Measurements from ENCODE around the gene IPO4. TPM values are rescaled to one million over a fixed set of nuclear protein-coding genes. Genes with fewer than 3 reads are reported as not detected.
A peak's percentile ranks its signal among the peaks of the same experiment; 100 is the strongest.

Gene IPO4
- total RNA-seq, 5 donors from 2014 or later (not counting 1 experiment from before 2014, with no cell fraction given) = 34.4 to 53.4 (median 39.6) TPM

- Mint-ChIP-seq H3K36me3 (peaks cover 23% of the 10 kb centered on the region), H3K4me1 (peaks cover 53 to 63% (median 55%) of the 10 kb centered on the region in 3 donors), H3K4me3 (no peak overlapping the region), H3K9me3 (no peaks in the 10 kb centered on the region), H3K27me3 (no peaks in the 10 kb centered on the region), H3K27ac (no peak overlapping the region)
- CTCF ChIA-PET = no interaction called here
- Histone ChIP-seq H3K9me3 (no peaks in the 10 kb centered on the region), H3K27me3 (replicated peaks in 1 of 2; ENCODE audit: control insufficient read depth in 2 of 2, extremely low read depth in 1 of 2, insufficient read depth in 2 of 2, low read length in 1 of 2) (no peaks in the 10 kb centered on the region), H3K27ac (ENCODE audit: low read length) (no peak overlapping the region), H3K4me3 (ENCODE audit: control insufficient read depth in 1 of 2, extremely low read depth in 1 of 2, low read length in 1 of 2) (no peak overlapping the region), H3K36me3 (ENCODE audit: control insufficient read depth in 2 of 2, extremely low read depth in 1 of 2, insufficient read depth in 1 of 2, low read length in 1 of 2) (peaks cover 15 to 39% of the 10 kb centered on the region in 2 donors), H3K4me1 (ENCODE audit: control insufficient read depth in 1 of 2, extremely low read depth in 1 of 2, insufficient read depth in 2 of 2, low read length in 2 of 2) (peaks cover 11 to 46% of the 10 kb centered on the region in 2 experiments)
- no peak for ATAC-seq (replicated peaks in 1 of 4)
- DNase-seq = no peak
- WGBS (ENCODE audit: insufficient coverage) = 88% methylated on average over 8 of the region's 10 CpGs
- POLR2A ChIA-PET = interaction anchor here in 1 of 2 donors (0.6 to 0.7 kb wide), 2 partner anchors 8 to 30 kb away, joined by 3 to 5 read pairs; no protein-coding TSS in a partner anchor
These were observed 1.8 kb upstream of the IPO4 start for GRCh38 chr14:24190416-24190815.

GRCh38 chr14:24189460-24189859, 844 bp upstream of the IPO4 start:
- H3K27ac Mint-ChIP-seq = peak overlapping the region; percentile 89 to 94
- Histone ChIP-seq H3K9me3 (no peaks in the 10 kb centered on the region), H3K4me1 (ENCODE audit: control insufficient read depth in 1 of 2, extremely low read depth in 1 of 2, insufficient read depth in 2 of 2, low read length in 2 of 2) (peaks cover 6 to 40% of the 10 kb centered on the region in 2 experiments), H3K27me3 (replicated peaks in 1 of 2; ENCODE audit: control insufficient read depth in 2 of 2, extremely low read depth in 1 of 2, insufficient read depth in 2 of 2, low read length in 1 of 2) (no peaks in the 10 kb centered on the region), H3K4me3 (ENCODE audit: control insufficient read depth in 1 of 2, extremely low read depth in 1 of 2, low read length in 1 of 2) (no peak overlapping the region), H3K27ac (ENCODE audit: low read length) (peak overlapping the region; percentile 50), H3K36me3 (ENCODE audit: control insufficient read depth in 2 of 2, extremely low read depth in 1 of 2, insufficient read depth in 1 of 2, low read length in 1 of 2) (peaks cover 23 to 49% of the 10 kb centered on the region in 2 donors)
- peaks cover 46 to 56% (median 47%) of the 10 kb centered on the region in 3 donors for H3K4me1 Mint-ChIP-seq
- no peaks in the 10 kb centered on the region for H3K9me3 Mint-ChIP-seq
- peaks cover 26% of the 10 kb centered on the region for H3K36me3 Mint-ChIP-seq
- ChIA-PET CTCF (interaction anchor here in 1 of 2 donors (1.7 kb wide), 1 partner anchor 53 kb away, joined by 10 read pairs; the partner anchor contains the start of gene TINF2), POLR2A (interaction anchor here (0.6 to 1.0 kb wide), 3 partner anchors 28 to 50 kb away, joined by 3 to 7 read pairs (median 3); partner anchors contain the start of gene IRF9 (in 1 of the 2))
- H3K4me3 Mint-ChIP-seq = no peak overlapping the region
- no peaks in the 10 kb centered on the region for H3K27me3 Mint-ChIP-seq
- no peak for ATAC-seq (replicated peaks in 1 of 4)
- 93% methylated on average over 3 of the region's 9 CpGs for WGBS (ENCODE audit: insufficient coverage)
- DNase-seq = no peak

- H3K36me3 ChIP-seq (ENCODE audit: control insufficient read depth in 2 of 2, extremely low read depth in 1 of 2, insufficient read depth in 1 of 2, low read length in 1 of 2) = peaks cover 24 to 53% of the 10 kb centered on the region in 2 donors
- no peak for ATAC-seq (replicated peaks in 1 of 4)
- ChIA-PET POLR2A (interaction anchor here (0.6 to 1.1 kb wide), 4 partner anchors 28 to 74 kb away, joined by 3 to 7 read pairs (median 5); partner anchors contain the start of genes DCAF11 (in 2 of the 2), NRL (in 2 of the 2) and IRF9 (in 1 of the 2)), CTCF (interaction anchor here (0.6 to 1.7 kb wide), 4 partner anchors 14 to 53 kb away, joined by 3 to 10 read pairs (median 3); partner anchors contain the start of genes MDP1 (in 1 of the 2) and TINF2 (in 1 of the 2))
- peaks cover 3 to 38% of the 10 kb centered on the region in 2 experiments for H3K4me1 ChIP-seq (ENCODE audit: control insufficient read depth in 1 of 2, extremely low read depth in 1 of 2, insufficient read depth in 2 of 2, low read length in 2 of 2)
- peak overlapping the region in 1 of 2 donors; percentile 84 for H3K4me3 ChIP-seq (ENCODE audit: control insufficient read depth in 1 of 2, extremely low read depth in 1 of 2, low read length in 1 of 2)
- no peaks in the 10 kb centered on the region for H3K9me3 ChIP-seq
- H3K27ac Mint-ChIP-seq = peak overlapping the region; percentile 89 to 94
- no peaks in the 10 kb centered on the region for H3K27me3 ChIP-seq (replicated peaks in 1 of 2; ENCODE audit: control insufficient read depth in 2 of 2, extremely low read depth in 1 of 2, insufficient read depth in 2 of 2, low read length in 1 of 2)
- peaks cover 26% of the 10 kb centered on the region for H3K36me3 Mint-ChIP-seq
- H3K27me3 Mint-ChIP-seq = no peaks in the 10 kb centered on the region
- peak overlapping the region; percentile 50 for H3K27ac ChIP-seq (ENCODE audit: low read length)
- H3K4me1 Mint-ChIP-seq = peaks cover 42 to 52% (median 42%) of the 10 kb centered on the region in 3 donors
- peak overlapping the region; percentile 86 to 89 (median 89) for H3K4me3 Mint-ChIP-seq
- no peaks in the 10 kb centered on the region for H3K9me3 Mint-ChIP-seq
- DNase-seq = no peak
- WGBS (ENCODE audit: insufficient coverage) = no CpG with 5 or more reads among the region's 3 CpGs
These were observed 401 bp upstream of the IPO4 start for GRCh38 chr14:24189059-24189375.

- H3K4me3 Mint-ChIP-seq = peak overlapping the region; percentile 86 to 89 (median 89)
- ChIA-PET POLR2A (interaction anchor here in 1 of 2 donors (0.8 kb wide), 1 partner anchor 26 kb away, joined by 3 read pairs; the partner anchor contains the start of gene IRF9), CTCF (interaction anchor here in 1 of 2 donors (1.3 kb wide), 1 partner anchor 26 kb away, joined by 4 read pairs; the partner anchor contains the start of gene IRF9)
- Histone ChIP-seq H3K4me3 (ENCODE audit: control insufficient read depth in 1 of 2, extremely low read depth in 1 of 2, low read length in 1 of 2) (peak overlapping the region; percentile 84 to 89), H3K27me3 (replicated peaks in 1 of 2; ENCODE audit: control insufficient read depth in 2 of 2, extremely low read depth in 1 of 2, insufficient read depth in 2 of 2, low read length in 1 of 2) (no peaks in the 10 kb centered on the region), H3K36me3 (ENCODE audit: control insufficient read depth in 2 of 2, extremely low read depth in 1 of 2, insufficient read depth in 1 of 2, low read length in 1 of 2) (peaks cover 21 to 61% of the 10 kb centered on the region in 2 donors), H3K9me3 (no peaks in the 10 kb centered on the region), H3K27ac (ENCODE audit: low read length) (peak overlapping the region; percentile 70), H3K4me1 (ENCODE audit: control insufficient read depth in 1 of 2, extremely low read depth in 1 of 2, insufficient read depth in 2 of 2, low read length in 2 of 2) (peaks cover 3 to 30% of the 10 kb centered on the region in 2 experiments)
- DNase-seq (no peak), ATAC-seq (replicated peaks in 1 of 4) (no peak)
- no peaks in the 10 kb centered on the region for H3K27me3 Mint-ChIP-seq
- peaks cover 26% of the 10 kb centered on the region for H3K36me3 Mint-ChIP-seq
- 67% methylated on average over 1 of the region's 2 CpGs for WGBS (ENCODE audit: insufficient coverage)
- peak overlapping the region; percentile 89 to 94 for H3K27ac Mint-ChIP-seq
- H3K9me3 Mint-ChIP-seq = no peaks in the 10 kb centered on the region
- peaks cover 33 to 43% (median 36%) of the 10 kb centered on the region in 3 donors for H3K4me1 Mint-ChIP-seq
These were observed 1.1 kb downstream of the IPO4 start for GRCh38 chr14:24187539-24187915.

GRCh38 chr14:24186831-24187538, 1.6 kb downstream of the IPO4 start:
- Histone ChIP-seq H3K27me3 (replicated peaks in 1 of 2; ENCODE audit: control insufficient read depth in 2 of 2, extremely low read depth in 1 of 2, insufficient read depth in 2 of 2, low read length in 1 of 2) (no peaks in the 10 kb centered on the region), H3K9me3 (no peaks in the 10 kb centered on the region), H3K4me1 (ENCODE audit: control insufficient read depth in 1 of 2, extremely low read depth in 1 of 2, insufficient read depth in 2 of 2, low read length in 2 of 2) (peaks cover 3 to 30% of the 10 kb centered on the region in 2 experiments), H3K4me3 (ENCODE audit: control insufficient read depth in 1 of 2, extremely low read depth in 1 of 2, low read length in 1 of 2) (no peak overlapping the region), H3K27ac (ENCODE audit: low read length) (no peak overlapping the region), H3K36me3 (ENCODE audit: control insufficient read depth in 2 of 2, extremely low read depth in 1 of 2, insufficient read depth in 1 of 2, low read length in 1 of 2) (peaks cover 20 to 61% of the 10 kb centered on the region in 2 donors)
- POLR2A ChIA-PET = interaction anchor here in 1 of 2 donors (0.6 to 0.8 kb wide), 2 partner anchors 26 to 36 kb away, joined by 3 to 7 read pairs; partner anchors contain the start of gene IRF9
- ATAC-seq (replicated peaks in 1 of 4) (no peak), DNase-seq (no peak)
- 100% methylated on average over 3 of the region's 10 CpGs for WGBS (ENCODE audit: insufficient coverage)
- Mint-ChIP-seq H3K4me3 (peak overlapping the region; percentile 70 to 89 (median 86)), H3K27me3 (no peaks in the 10 kb centered on the region), H3K4me1 (peaks cover 28 to 38% (median 30%) of the 10 kb centered on the region in 3 donors), H3K36me3 (peaks cover 26% of the 10 kb centered on the region), H3K27ac (peak overlapping the region; percentile 59 to 72), H3K9me3 (no peaks in the 10 kb centered on the region)
- CTCF ChIA-PET = no interaction called here

GRCh38 chr14:24185741-24186140, 2.9 kb downstream of the IPO4 start:
- Histone ChIP-seq H3K9me3 (no peaks in the 10 kb centered on the region), H3K4me1 (ENCODE audit: control insufficient read depth in 1 of 2, extremely low read depth in 1 of 2, insufficient read depth in 2 of 2, low read length in 2 of 2) (peaks cover 3 to 30% of the 10 kb centered on the region in 2 experiments), H3K27me3 (replicated peaks in 1 of 2; ENCODE audit: control insufficient read depth in 2 of 2, extremely low read depth in 1 of 2, insufficient read depth in 2 of 2, low read length in 1 of 2) (no peaks in the 10 kb centered on the region), H3K27ac (ENCODE audit: low read length) (no peak overlapping the region), H3K4me3 (ENCODE audit: control insufficient read depth in 1 of 2, extremely low read depth in 1 of 2, low read length in 1 of 2) (no peak overlapping the region), H3K36me3 (ENCODE audit: control insufficient read depth in 2 of 2, extremely low read depth in 1 of 2, insufficient read depth in 1 of 2, low read length in 1 of 2) (peaks cover 24 to 67% of the 10 kb centered on the region in 2 donors)
- Mint-ChIP-seq H3K4me1 (peaks cover 23 to 30% (median 27%) of the 10 kb centered on the region in 3 donors), H3K36me3 (peaks cover 25% of the 10 kb centered on the region), H3K4me3 (no peak overlapping the region), H3K9me3 (no peaks in the 10 kb centered on the region), H3K27me3 (no peaks in the 10 kb centered on the region), H3K27ac (no peak overlapping the region)
- POLR2A ChIA-PET = interaction anchor here in 1 of 2 donors (0.9 kb wide), 1 partner anchor 10 kb away, joined by 3 read pairs; the partner anchor contains the start of gene TM9SF1
- CTCF ChIA-PET = interaction anchor here in 1 of 2 donors (0.6 to 0.7 kb wide), 2 partner anchors 24 to 41 kb away, joined by 3 read pairs; partner anchors contain the start of gene IRF9
- DNase-seq (no peak), ATAC-seq (replicated peaks in 1 of 4) (no peak)
- 96% methylated on average over 10 of the region's 11 CpGs for WGBS (ENCODE audit: insufficient coverage)

Data from T-cell (primary cell).